HEK293 (cell line): ENCODE results near the gene IRX6.

Experiments
- BCL11A ChIP-seq: fragments of 450-650 bp; formaldehyde crosslinking; IDR thresholded peaks from 2 replicates; pipeline ENCODE4 v1.5.1; 2016; ENCODE audit warnings: low read depth, missing biosample characterization, missing genetic modification characterization
- FEZF1 ChIP-seq: fragments of 450-650 bp; formaldehyde crosslinking; IDR thresholded peaks from 2 replicates; pipeline ENCODE4 v1.5.1; 2016; ENCODE audit warnings: missing biosample characterization, missing genetic modification characterization
- HIC1 ChIP-seq: fragments of 450-650 bp; formaldehyde crosslinking; IDR thresholded peaks from 2 replicates; pipeline ENCODE4 v1.5.1; 2016; ENCODE audit warnings: missing biosample characterization, missing genetic modification characterization
- HOXD13 ChIP-seq: sonication (generic); formaldehyde crosslinking; IDR thresholded peaks from 2 replicates; pipeline ENCODE4 v1.8.0; 2022; ENCODE audit warnings: missing genetic modification reagents, borderline replicate concordance
- KLF1 ChIP-seq: fragments of 450-650 bp; formaldehyde crosslinking; IDR thresholded peaks from 2 replicates; pipeline ENCODE4 v1.5.1; 2016; ENCODE audit warnings: missing biosample characterization, missing genetic modification characterization
- KLF8 ChIP-seq: fragments of 450-650 bp; formaldehyde crosslinking; IDR thresholded peaks from 2 replicates; pipeline ENCODE4 v1.5.1; 2016; ENCODE audit warnings: missing biosample characterization, missing genetic modification characterization
- PRDM2 ChIP-seq: fragments of 450-650 bp; formaldehyde crosslinking; IDR thresholded peaks from 2 replicates; pipeline ENCODE4 v1.5.1; 2016; ENCODE audit warnings: missing biosample characterization, missing genetic modification characterization, borderline replicate concordance
- PRDM4 ChIP-seq: fragments of 450-650 bp; formaldehyde crosslinking; IDR thresholded peaks from 2 replicates; pipeline ENCODE4 v1.5.1; 2017; ENCODE audit warnings: missing biosample characterization, missing genetic modification characterization
- ZBTB20 ChIP-seq: fragments of 450-650 bp; formaldehyde crosslinking; IDR thresholded peaks from 2 replicates; pipeline ENCODE4 v1.5.1; 2016; ENCODE audit warnings: missing biosample characterization, missing genetic modification characterization
- ZBTB21 ChIP-seq: fragments of 450-650 bp; formaldehyde crosslinking; IDR thresholded peaks from 2 replicates; pipeline ENCODE4 v1.5.1; 2017; ENCODE audit warnings: missing biosample characterization, missing genetic modification characterization
- ZFP41 ChIP-seq: fragments of 450-650 bp; formaldehyde crosslinking; IDR thresholded peaks from 2 replicates; pipeline ENCODE4 v1.5.1; 2016; ENCODE audit warnings: missing biosample characterization, missing genetic modification characterization, borderline replicate concordance
- ZNF10 ChIP-seq: fragments of 450-650 bp; formaldehyde crosslinking; IDR thresholded peaks from 2 replicates; pipeline ENCODE4 v1.5.1; 2017; ENCODE audit warnings: missing biosample characterization, missing genetic modification characterization
- ZNF175 ChIP-seq: fragments of 450-650 bp; formaldehyde crosslinking; IDR thresholded peaks from 2 replicates; pipeline ENCODE4 v1.5.1; 2016; ENCODE audit warnings: missing biosample characterization, missing genetic modification characterization
- ZNF19 ChIP-seq: fragments of 450-650 bp; formaldehyde crosslinking; IDR thresholded peaks from 2 replicates; pipeline ENCODE4; 2016; ENCODE audit warnings: missing biosample characterization, missing genetic modification characterization, low read depth
- ZNF280C ChIP-seq: fragments of 450-650 bp; formaldehyde crosslinking; IDR thresholded peaks from 2 replicates; pipeline ENCODE4 v1.5.1; 2016; ENCODE audit warnings: missing biosample characterization, missing genetic modification characterization
- ZNF354C ChIP-seq: fragments of 450-650 bp; formaldehyde crosslinking; IDR thresholded peaks from 2 replicates; pipeline ENCODE4 v1.5.1; 2016; ENCODE audit warnings: missing biosample characterization, missing genetic modification characterization, low read depth, borderline replicate concordance
- ZNF366 ChIP-seq: fragments of 450-650 bp; formaldehyde crosslinking; conservative IDR thresholded peaks from 2 replicates; pipeline ENCODE4 v1.5.1; 2016; ENCODE audit warnings: missing biosample characterization, missing genetic modification characterization
- ZNF514 ChIP-seq: fragments of 450-650 bp; formaldehyde crosslinking; IDR thresholded peaks from 2 replicates; pipeline ENCODE4 v1.5.1; 2016; ENCODE audit warnings: missing biosample characterization, missing genetic modification characterization
- ZNF560 ChIP-seq: fragments of 450-650 bp; formaldehyde crosslinking; IDR thresholded peaks from 2 replicates; pipeline ENCODE4 v1.5.1; 2017; ENCODE audit warnings: missing biosample characterization, missing genetic modification characterization, borderline replicate concordance
- ZNF639 ChIP-seq: fragments of 450-650 bp; formaldehyde crosslinking; IDR thresholded peaks from 2 replicates; pipeline ENCODE4 v1.5.1; 2016; ENCODE audit warnings: missing biosample characterization, missing genetic modification characterization
- ZNF658 ChIP-seq: fragments of 450-650 bp; formaldehyde crosslinking; IDR thresholded peaks from 2 replicates; pipeline ENCODE4; 2016; ENCODE audit warnings: missing biosample characterization, missing genetic modification characterization
- ZNF692 ChIP-seq: fragments of 450-650 bp; formaldehyde crosslinking; IDR thresholded peaks from 2 replicates; pipeline ENCODE4 v1.5.1; 2016; ENCODE audit warnings: missing biosample characterization, missing genetic modification characterization
- ZNF707 ChIP-seq: fragments of 450-650 bp; formaldehyde crosslinking; IDR thresholded peaks from 2 replicates; pipeline ENCODE4 v1.5.1; 2016; ENCODE audit warnings: missing biosample characterization, missing genetic modification characterization
- ZNF776 ChIP-seq: fragments of 450-650 bp; formaldehyde crosslinking; IDR thresholded peaks from 2 replicates; pipeline ENCODE4 v1.5.0; 2017; ENCODE audit warnings: missing biosample characterization, missing genetic modification characterization, borderline replicate concordance

IRX6 gene

GRCh38 chr16:55324285-55325079 lies 479 bp downstream of the IRX6 start (continued):
- TF ChIP-seq PRDM4 (no peak), HIC1 (tag by site-specific recombination) (no peak), KLF1 (tag by site-specific recombination) (no peak), KLF8 (no peak), ZNF639 (tag by site-specific recombination) (no peak), HOXD13 (no peak), ZNF514 (tag by site-specific recombination) (no peak), ZNF366 (no peak), ZNF776 (tag by site-specific recombination) (no peak), ZFP41 (tag by site-specific recombination) (no peak), ZNF19 (tag by site-specific recombination) (no peak), ZBTB21 (tag by site-specific recombination) (peak; percentile 76), FEZF1 (no peak), ZNF10 (tag by site-specific recombination) (0 out of 2 replicates have a peak, but pooled peaks have one; percentile 11), ZNF280C (no peak), ZBTB20 (tag by site-specific recombination) (peak; percentile 100), ZNF692 (tag by site-specific recombination) (peak; percentile 35; the same call in 1 of the 2 replicates), PRDM2 (tag by site-specific recombination) (no peak), ZNF175 (tag by site-specific recombination) (no peak), ZNF354C (tag by site-specific recombination) (no peak), BCL11A (tag by site-specific recombination) (no peak), ZNF658 (tag by site-specific recombination) (no peak), ZNF560 (tag by site-specific recombination) (no peak), ZNF707 (tag by site-specific recombination) (no peak)
